Measurements from ENCODE around the gene TMEM139. TPM values are rescaled to one million over a fixed set of nuclear protein-coding genes. Genes with fewer than 3 reads are reported as not detected.

TMEM139 gene
- total RNA-seq, 1 experiment from 2014 or later: 2.0 TPM

GRCh38 chr7:143325240-143325639, 40.5 kb downstream of the TMEM139 start:
- intact Hi-C loops (cut with micrococcal nuclease; ENCODE audit: unreplicated experiment) (no loop called here), in situ Hi-C loops (cut with HindIII; ENCODE audit: low pct_unique_long_range_greater_than_20kb, low sequenced_read_pairs) (no loop called here)
- no peak for ATAC-seq
- no peak for DNase-seq (ENCODE audit: low read depth, low spot score)
- BruUV-seq (replicated peaks): no TSS peak
- Histone ChIP-seq H3K36me3 (ENCODE audit: control insufficient read depth, insufficient read depth, low read length) (no peaks in the 10 kb centered on the region), H3K9me3 (ENCODE audit: control insufficient read depth, insufficient read depth, low read depth, low read length) (no peaks in the 10 kb centered on the region), H3K4me3 (ENCODE audit: low read depth in 2 of 2, low read length in 2 of 2) (no peak overlapping the region), H3K4me1 (ENCODE audit: control insufficient read depth, insufficient read depth, low read length) (no peaks in the 10 kb centered on the region), H3K27ac (ENCODE audit: low read length) (no peak overlapping the region), H3K27me3 (ENCODE audit: control insufficient read depth, insufficient read depth, low read length) (no peaks in the 10 kb centered on the region; the same call in 1 of the 2 replicates)
- ChIA-PET CTCF (no interaction called here), POLR2A (no interaction called here)
- no peak for TF ChIP-seq CTCF (IDR thresholded peaks at IDR 0.05)
- TF ChIP-seq, protein P1, sequence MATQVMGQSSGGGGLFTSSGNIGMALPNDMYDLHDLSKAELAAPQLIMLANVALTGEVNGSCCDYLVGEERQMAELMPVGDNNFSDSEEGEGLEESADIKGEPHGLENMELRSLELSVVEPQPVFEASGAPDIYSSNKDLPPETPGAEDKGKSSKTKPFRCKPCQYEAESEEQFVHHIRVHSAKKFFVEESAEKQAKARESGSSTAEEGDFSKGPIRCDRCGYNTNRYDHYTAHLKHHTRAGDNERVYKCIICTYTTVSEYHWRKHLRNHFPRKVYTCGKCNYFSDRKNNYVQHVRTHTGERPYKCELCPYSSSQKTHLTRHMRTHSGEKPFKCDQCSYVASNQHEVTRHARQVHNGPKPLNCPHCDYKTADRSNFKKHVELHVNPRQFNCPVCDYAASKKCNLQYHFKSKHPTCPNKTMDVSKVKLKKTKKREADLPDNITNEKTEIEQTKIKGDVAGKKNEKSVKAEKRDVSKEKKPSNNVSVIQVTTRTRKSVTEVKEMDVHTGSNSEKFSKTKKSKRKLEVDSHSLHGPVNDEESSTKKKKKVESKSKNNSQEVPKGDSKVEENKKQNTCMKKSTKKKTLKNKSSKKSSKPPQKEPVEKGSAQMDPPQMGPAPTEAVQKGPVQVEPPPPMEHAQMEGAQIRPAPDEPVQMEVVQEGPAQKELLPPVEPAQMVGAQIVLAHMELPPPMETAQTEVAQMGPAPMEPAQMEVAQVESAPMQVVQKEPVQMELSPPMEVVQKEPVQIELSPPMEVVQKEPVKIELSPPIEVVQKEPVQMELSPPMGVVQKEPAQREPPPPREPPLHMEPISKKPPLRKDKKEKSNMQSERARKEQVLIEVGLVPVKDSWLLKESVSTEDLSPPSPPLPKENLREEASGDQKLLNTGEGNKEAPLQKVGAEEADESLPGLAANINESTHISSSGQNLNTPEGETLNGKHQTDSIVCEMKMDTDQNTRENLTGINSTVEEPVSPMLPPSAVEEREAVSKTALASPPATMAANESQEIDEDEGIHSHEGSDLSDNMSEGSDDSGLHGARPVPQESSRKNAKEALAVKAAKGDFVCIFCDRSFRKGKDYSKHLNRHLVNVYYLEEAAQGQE (IDR thresholded peaks at IDR 0.05; ENCODE audit: insufficient read depth in 1 of 2, low read depth in 2 of 2, low read length in 1 of 2): no peak
- TF ChIP-seq TCF7L2 (IDR thresholded peaks at IDR 0.05; ENCODE audit: low read depth, low read length): no peak
- no peak for TF ChIP-seq POLR2AphosphoS5 (IDR thresholded peaks at IDR 0.05; ENCODE audit: low read depth, low read length)
- TF ChIP-seq SIN3A (IDR thresholded peaks at IDR 0.05; ENCODE audit: borderline replicate concordance, insufficient read depth, low read depth, low read length): no peak

DNA sequence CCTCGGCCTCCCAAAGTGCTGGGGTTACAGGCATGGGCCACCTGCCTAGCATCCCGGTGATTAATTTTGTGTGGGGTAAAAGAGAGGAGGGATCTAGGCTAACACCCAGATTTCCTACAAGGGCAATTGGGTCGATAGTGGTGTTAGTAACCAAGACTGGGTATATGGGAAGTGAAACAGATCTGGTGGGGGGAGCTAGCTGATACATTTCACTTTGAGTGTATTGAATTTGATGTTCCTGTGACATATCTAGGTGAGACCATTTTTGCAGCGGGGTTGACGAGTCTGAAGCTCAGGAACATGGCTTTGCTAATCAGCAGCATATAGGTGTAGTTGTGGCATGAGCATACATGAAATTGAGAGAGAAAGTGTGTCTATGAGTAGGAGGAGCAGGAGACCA, 43.1 kb downstream of the TMEM139 start:
- BruUV-seq (replicated peaks): no TSS peak
- POLR2A ChIA-PET: no interaction called here
- CTCF ChIA-PET: interaction anchor here (0.8 kb wide), 1 partner anchor 17 kb away, joined by 3 read pairs; no protein-coding TSS in a partner anchor

More for the DNA sequence above, 43.1 kb downstream of the TMEM139 start:
- no peaks in the 10 kb centered on the region for H3K4me1 ChIP-seq (ENCODE audit: control insufficient read depth, insufficient read depth, low read length)
- in situ Hi-C loops (cut with HindIII; ENCODE audit: low pct_unique_long_range_greater_than_20kb, low sequenced_read_pairs): no loop called here
- no peak overlapping the region for H3K4me3 ChIP-seq (ENCODE audit: low read depth in 2 of 2, low read length in 2 of 2)
- TF ChIP-seq POLR2AphosphoS5 (IDR thresholded peaks at IDR 0.05; ENCODE audit: low read depth, low read length) (no peak), CTCF (IDR thresholded peaks at IDR 0.05) (no peak)
- DNase-seq (ENCODE audit: low read depth, low spot score): no peak
- no peaks in the 10 kb centered on the region for H3K9me3 ChIP-seq (ENCODE audit: control insufficient read depth, insufficient read depth, low read depth, low read length)
- no peak overlapping the region for H3K27ac ChIP-seq (ENCODE audit: low read length)
- intact Hi-C loops (cut with micrococcal nuclease; ENCODE audit: unreplicated experiment): no loop called here
- no peaks in the 10 kb centered on the region for H3K36me3 ChIP-seq (ENCODE audit: control insufficient read depth, insufficient read depth, low read length)
- no peaks in the 10 kb centered on the region; the same call in 1 of the 2 replicates for H3K27me3 ChIP-seq (ENCODE audit: control insufficient read depth, insufficient read depth, low read length)
- no peak for ATAC-seq
